Bronchial epithelial cell (primary cell): Measurements from ENCODE around the gene SSBP3. TPM values are rescaled to one million over a fixed set of nuclear protein-coding genes. Genes with fewer than 3 reads are reported as not detected.

Experiments
- DNase-seq: peaks from one replicate; pipeline ENCODE4 v3.0.0-alpha.2; 2010; ENCODE audit warnings: low read depth
- FAIRE-seq: peaks from 2 replicates; lab custom pipeline; 2011; peaks lifted over from hg19 to GRCh38; lab: Jason Lieb, UNC
- H3K27me3 ChIP-seq: 2 replicates; pipeline ENCODE4 v1.5.1; 2011; ENCODE audit warnings: low read length; ENCODE audit not compliant: control insufficient read depth, insufficient read depth
- H3K36me3 ChIP-seq: 2 replicates; pipeline ENCODE4 v1.5.1; 2011; ENCODE audit warnings: low read length; ENCODE audit not compliant: control insufficient read depth, insufficient read depth
- H3K4me3 ChIP-seq: 2 replicates; pipeline ENCODE4 v1.5.1; 2011; ENCODE audit warnings: mild to moderate bottlenecking, low read depth, low read length, control low read depth
- CTCF ChIP-seq: IDR thresholded peaks from 2 replicates; pipeline ENCODE4 v1.5.1; 2011; ENCODE audit warnings: mild to moderate bottlenecking, moderate library complexity, low read length, control low read depth, inconsistent platforms; ENCODE audit not compliant: insufficient read depth, severe bottlenecking
- total RNA-seq: library from RNA; depleted of rRNA; stranded (reverse); fragments of >200 nt; gene quantifications from 2 replicates; pipeline ENCODE4 v1.2.1, GENCODE V29; 2014

The SSBP3 gene
- total RNA-seq, 1 donor from 2014 or later = 3.7 TPM

- TF ChIP-seq CTCF = no peak
- no peak for DNase-seq
- no peak for FAIRE-seq
- no peaks in the 10 kb centered on the region for H3K36me3 ChIP-seq
- H3K4me3 ChIP-seq = no peak overlapping the region
- H3K27me3 ChIP-seq = no peaks in the 10 kb centered on the region
These were observed 125.5 kb downstream of the SSBP3 start for GRCh38 chr1:54280651-54281050.

- no peak for FAIRE-seq
- H3K36me3 ChIP-seq = no peaks in the 10 kb centered on the region
- no peak overlapping the region for H3K4me3 ChIP-seq
- no peaks in the 10 kb centered on the region for H3K27me3 ChIP-seq
- no peak for TF ChIP-seq CTCF
- DNase-seq = no peak
These were observed 126.7 kb downstream of the SSBP3 start for GRCh38 chr1:54279457-54279856.

GRCh38 chr1:54278941-54279422 lies 127.2 kb downstream of the SSBP3 start:
- Histone ChIP-seq H3K4me3 (no peak overlapping the region), H3K27me3 (no peaks in the 10 kb centered on the region), H3K36me3 (no peaks in the 10 kb centered on the region)
- FAIRE-seq = peak; percentile 93
- no peak for TF ChIP-seq CTCF
- DNase-seq = peak; percentile 15

- Histone ChIP-seq H3K27me3 (no peaks in the 10 kb centered on the region), H3K4me3 (no peak overlapping the region), H3K36me3 (no peaks in the 10 kb centered on the region)
- DNase-seq (no peak), FAIRE-seq (no peak)
- no peak for TF ChIP-seq CTCF
These were observed 128.5 kb downstream of the SSBP3 start for GRCh38 chr1:54277451-54278341.

- FAIRE-seq (peak; percentile 83), DNase-seq (no peak)
- Histone ChIP-seq H3K36me3 (no peaks in the 10 kb centered on the region), H3K4me3 (no peak overlapping the region), H3K27me3 (no peaks in the 10 kb centered on the region)
- no peak for TF ChIP-seq CTCF
These were observed 129.4 kb downstream of the SSBP3 start for GRCh38 chr1:54276617-54277450.
